ENCODE measurements around the gene EIF2S2.
"Not testable (repeated sequence)": the region's sequence is repeated elsewhere in the genome, so short reads cannot be mapped to it uniquely, and the experiment has no call there.

EIF2S2 gene, protein sequence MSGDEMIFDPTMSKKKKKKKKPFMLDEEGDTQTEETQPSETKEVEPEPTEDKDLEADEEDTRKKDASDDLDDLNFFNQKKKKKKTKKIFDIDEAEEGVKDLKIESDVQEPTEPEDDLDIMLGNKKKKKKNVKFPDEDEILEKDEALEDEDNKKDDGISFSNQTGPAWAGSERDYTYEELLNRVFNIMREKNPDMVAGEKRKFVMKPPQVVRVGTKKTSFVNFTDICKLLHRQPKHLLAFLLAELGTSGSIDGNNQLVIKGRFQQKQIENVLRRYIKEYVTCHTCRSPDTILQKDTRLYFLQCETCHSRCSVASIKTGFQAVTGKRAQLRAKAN

DNA sequence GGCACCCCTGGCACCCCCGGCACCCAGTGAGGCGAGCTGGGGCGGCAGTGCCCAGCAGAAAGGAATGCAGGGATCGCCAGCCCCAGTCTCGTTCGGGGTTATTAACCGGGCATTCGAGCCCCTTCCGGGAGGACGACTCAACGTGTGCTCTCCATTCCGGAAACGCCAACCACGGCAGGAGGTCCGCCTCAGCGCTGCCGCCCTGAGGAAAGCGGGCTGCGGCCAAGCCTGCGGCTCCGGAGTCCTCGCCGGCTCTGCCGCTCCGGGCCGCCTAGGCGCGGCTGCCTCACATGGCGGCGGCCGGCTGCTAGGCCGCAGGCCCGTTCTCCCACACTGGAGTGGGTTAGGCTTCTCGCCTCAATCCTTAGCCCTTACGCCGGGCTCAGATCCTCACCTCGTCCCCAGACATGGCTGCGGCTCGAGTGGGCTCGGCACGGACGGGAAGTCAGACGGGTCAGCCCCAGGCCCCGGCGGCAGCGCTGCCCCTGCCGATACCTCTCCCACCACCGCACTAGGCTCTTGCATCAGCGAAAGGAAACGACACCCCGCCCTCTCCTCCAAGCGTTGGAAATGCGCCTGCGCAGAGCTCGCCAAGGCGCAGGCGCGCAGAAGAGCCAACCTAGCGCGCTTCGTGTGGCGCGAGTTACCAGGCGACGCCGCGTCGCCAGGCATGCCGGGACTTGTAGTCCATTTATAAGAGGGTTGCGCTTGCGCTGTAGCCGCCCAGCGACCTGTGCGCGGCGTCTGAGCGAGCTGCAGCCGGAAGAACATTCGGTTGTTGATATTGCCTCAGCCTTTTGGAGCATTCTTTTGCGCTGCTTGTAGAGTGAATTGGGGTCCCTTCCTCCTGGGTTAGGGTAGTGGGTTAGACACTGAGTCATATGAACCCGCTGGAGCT is at the start of gene EIF2S2:
Gene EIF2S2 (minus strand): TSS at position 542 of the 898 bp plus-strand sequence. CDS start 133 bp downstream, at position 409.
- peak; percentile 93 for DNase-seq

DNA sequence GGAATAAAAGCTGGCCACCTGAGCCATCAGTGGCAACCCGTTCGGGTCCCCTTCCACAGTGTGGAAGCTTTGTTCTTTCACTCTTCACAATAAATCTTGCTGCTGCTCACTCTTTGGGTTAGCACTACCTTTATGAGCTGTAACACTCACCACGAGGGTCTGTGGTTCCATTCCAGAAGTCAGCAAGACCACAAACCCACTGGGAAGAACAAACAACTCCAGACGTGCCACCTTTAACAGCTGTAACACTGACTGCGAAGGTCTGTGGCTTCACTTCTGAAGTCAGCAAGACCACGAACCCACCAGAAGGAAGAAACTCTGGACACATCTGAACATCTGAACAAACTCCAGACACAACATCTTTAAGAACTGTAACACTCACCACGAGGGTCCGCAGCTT is 45.7 kb upstream of the EIF2S2 start:
- DNase-seq, result not testable (repeated sequence)

GRCh38 chr20:34155836-34156235 is 43.8 kb upstream of the EIF2S2 start:
- DNase-seq, result no peak

DNA sequence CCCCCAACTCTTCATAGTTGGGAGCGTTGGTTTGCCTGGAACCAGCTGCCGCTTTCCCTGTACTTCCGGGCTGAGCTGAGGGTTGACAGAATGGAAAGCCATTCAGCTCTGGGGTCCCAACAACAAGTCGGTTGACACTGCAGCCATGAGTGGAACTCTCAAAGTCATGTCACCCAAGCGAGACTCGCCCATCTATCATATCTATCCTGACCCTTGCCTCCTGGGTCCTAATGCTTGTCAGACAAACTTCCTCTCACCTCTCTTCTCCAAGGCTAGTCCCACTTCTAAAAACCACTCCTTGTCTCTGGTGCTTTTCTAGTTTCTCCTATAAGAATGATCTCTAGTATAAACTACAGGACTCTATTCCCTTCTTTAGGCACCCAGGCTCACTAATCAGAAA is 41.1 kb upstream of the EIF2S2 start:
- DNase-seq, result not testable (repeated sequence)

- not testable (repeated sequence) for DNase-seq
Observed at GRCh38 chr20:34152073-34152472, 40.0 kb upstream of the EIF2S2 start.

GRCh38 chr20:34150306-34151000 is 38.4 kb upstream of the EIF2S2 start:
- DNase-seq, result no peak

DNA sequence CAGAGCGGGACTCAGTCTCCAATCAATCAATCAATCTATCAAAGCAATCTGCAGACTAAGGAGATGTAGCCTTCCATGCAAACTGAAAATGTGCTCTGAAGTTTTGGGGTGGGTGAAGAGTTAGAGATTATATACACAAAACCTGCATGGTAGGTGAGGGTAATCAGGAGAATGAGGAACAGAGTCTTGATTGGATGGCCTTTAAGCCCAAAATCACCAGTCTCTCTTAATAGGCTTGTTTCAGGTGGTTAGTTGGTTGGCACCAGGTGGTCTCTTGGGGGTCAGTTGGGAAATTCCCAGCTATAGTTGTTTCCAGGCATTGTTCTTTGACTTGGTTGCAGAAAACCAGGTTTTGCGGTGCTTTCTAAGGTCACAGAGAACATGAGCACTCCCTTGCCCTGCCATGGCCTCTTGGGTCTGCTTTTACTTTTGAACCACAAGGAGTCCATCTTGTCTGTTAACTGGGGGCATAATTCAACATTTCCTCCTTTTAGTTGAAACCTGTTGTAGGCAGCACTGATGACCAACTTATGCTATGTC is 33.3 kb upstream of the EIF2S2 start:
- no peak for DNase-seq

DNA sequence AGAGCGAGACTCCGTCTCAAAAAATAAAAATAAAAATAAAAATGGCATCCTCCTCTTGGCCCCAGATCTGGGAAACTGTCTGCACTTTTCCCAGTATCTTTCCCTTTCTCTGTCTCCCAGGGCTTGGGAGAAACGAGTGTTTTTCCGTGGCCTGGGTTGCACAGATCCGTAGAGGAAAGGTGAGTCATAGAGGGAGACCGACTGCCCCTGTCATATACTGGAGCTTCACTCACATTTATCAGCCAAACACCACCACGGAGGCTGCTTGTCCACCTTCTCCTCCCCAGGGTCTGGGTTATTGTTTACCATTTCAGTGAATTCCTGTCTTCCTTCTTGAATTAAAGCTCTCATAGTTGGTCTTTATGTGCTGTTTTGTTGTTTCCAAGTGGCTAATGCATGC is 31.9 kb upstream of the EIF2S2 start:
- DNase-seq, result no peak

DNA sequence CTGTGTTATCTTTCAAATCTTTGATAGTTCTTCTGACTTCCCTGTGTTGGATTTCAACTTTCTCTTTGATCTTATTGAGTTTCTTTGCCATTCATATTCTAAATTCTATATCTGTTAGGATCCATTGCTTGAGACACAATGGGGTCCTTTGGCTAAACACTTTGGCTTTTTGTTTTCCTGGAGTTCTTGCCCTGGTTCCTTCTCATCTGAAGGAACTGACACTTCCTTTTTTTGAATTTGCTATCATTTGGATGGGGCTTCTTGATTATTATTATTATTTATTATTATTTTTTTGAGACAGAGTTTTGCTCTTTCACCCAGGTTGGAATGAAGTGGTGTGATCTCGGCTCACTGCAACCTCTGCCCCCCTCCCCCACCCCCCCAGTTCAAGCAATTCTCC is 30.1 kb upstream of the EIF2S2 start:
- no peak for DNase-seq

DNA sequence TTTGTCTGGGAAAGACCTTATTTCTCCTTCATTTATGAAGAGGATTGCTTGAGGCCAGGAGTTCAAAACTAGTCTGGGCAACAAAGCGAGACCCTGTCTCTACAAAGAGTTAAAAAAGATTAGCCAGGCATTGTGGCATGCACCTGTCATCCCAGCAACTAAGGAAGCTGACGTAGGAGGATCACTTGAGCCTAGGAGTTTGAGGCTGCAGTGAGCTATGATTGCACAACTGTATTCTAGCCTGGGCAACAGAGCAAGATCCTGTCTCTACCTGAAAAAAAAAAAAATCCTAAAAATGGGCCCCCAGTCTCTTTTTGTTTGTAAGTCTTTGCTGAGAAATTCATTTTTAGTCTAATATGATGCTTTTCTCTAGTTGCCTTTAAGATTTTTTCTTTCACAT is 29.2 kb upstream of the EIF2S2 start:
- no peak for DNase-seq

- not testable (repeated sequence) for DNase-seq
Observed at GRCh38 chr20:34135525-34136275, 23.7 kb upstream of the EIF2S2 start.

DNA sequence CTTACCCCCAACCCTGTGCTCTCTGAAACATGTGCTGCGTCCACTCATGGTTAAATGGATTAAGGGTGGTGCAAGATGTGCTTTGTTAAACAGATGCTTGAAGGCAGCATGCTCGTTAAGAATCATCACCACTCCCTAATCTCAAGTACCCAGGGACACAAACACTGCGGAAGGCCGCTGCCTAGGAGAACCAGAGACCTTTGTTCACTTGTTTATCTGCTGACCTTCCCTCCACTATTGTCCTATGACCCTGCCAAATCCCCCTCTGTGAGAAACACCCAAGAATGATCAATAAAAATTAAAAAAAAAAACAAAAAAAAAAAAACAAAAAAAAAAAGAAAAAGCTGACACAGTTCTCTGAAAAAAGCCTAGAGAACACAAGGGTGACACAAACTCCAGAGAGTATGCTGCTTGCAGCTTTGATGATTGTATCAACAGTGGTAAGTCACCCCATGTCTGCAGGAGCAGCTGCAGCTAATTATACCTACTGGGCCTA is 21.4 kb upstream of the EIF2S2 start:
- not testable (repeated sequence) for DNase-seq

GRCh38 chr20:34132943-34133342 is 20.9 kb upstream of the EIF2S2 start:
- not testable (repeated sequence) for DNase-seq

GRCh38 chr20:34132491-34132890 is 20.4 kb upstream of the EIF2S2 start:
- not testable (repeated sequence) for DNase-seq

DNA sequence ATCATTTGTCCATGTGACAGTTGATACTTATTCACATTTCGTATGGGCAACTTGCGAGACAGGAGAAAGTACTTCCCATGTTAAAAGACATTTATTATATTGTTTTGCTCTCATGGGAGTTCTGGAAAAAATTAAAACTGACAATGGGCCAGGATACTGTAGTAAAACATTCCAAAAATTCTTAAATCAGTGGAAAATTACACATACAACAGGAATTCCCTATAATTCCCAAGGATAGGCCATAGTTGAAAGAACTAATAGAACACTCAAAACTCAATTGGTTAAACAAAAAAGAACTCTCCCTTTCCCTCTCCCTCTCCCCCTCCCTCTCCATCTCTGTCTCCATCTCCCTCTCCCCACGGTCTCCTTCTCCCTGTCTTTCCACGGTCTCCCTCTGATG is 19.4 kb upstream of the EIF2S2 start:
- DNase-seq, result no peak

DNA sequence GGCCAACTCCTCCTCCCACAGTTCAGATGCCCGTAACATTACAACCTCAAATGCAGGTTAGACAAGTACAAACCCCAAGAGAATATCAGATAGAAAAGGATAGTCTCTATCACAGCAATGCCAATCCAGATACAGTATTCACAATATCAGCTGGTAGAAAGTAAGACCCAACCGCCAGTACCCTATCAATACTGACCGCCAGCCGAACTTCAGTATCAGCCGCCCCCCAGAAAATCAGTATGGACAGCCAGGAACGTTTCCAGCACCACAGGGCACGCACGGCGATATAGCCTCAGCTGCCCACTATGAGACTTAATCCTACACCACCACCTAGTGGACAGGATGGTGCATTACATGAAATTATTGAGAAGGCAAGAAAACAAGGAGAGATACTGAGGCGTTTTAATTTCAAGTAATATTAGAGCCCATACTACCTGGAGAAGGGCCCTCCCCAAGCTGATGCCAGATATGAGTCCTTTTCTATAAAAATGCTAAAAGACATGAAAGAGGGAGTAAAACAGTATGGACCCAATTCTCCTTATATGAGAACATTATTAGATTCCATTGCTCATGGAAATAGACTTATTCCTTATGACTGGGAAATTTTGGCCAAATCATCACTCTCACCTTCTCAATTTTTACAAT is 17.6 kb upstream of the EIF2S2 start:
- peak; percentile 48 for DNase-seq

GRCh38 chr20:34127792-34128191 is 15.7 kb upstream of the EIF2S2 start:
- no peak for DNase-seq

DNA sequence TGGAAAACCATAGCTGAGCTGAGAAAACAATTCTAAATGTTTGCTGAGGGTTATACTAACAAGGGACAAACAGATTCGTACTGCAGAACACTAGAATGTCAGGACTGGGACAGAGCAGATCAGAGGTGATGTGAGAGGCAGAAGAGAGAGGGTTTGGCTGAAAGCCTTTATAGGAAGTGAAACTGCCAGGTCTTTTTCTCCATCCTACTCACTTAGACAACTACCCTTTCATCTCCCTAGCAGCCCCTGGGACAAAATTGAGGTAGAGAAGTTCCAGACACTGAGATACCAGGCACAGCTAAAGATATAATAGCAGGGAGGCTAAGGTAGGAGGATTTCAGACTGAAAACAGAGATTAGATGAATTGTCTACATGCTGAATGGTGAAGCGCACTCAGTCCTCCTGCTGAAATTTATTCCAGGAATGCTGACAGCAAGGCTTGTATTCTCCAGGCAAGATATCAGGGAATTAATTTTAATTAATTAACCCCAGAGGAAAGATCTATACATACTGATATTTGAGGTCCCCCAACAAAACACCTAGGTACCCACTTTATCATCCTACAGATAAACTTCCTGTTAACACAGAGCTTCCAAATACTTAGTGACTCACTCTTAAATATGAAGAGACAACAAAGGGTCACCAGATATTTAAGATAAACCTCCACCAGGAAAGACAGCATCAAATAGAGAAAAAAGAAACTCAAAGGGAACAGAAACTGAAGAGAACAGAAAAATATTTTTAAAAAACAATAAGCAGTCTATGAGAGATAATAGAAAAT is 12.6 kb upstream of the EIF2S2 start:
- DNase-seq, result no peak

- DNase-seq, result no peak
Observed at GRCh38 chr20:34123309-34123708, 11.3 kb upstream of the EIF2S2 start.

GRCh38 chr20:34122274-34122980 is 10.4 kb upstream of the EIF2S2 start:
- DNase-seq, result no peak

Data from activated CD4-positive, CD25-positive, alpha-beta regulatory T cell treated with anti-CD3 and anti-CD28 coated beads, Interleukin-2, amount 50 U/mL, for 72 hours (primary cell).